K562 (cell line): ENCODE measurements around the gene NR0B2. TPM values are rescaled to one million over a fixed set of nuclear protein-coding genes. Genes with fewer than 3 reads are reported as not detected.

ENCODE experiments used
- ARID3B ChIP-seq: fragments of 250-450 bp; sonication (Bioruptor Pico); IDR thresholded peaks from 2 replicates; pipeline ENCODE4 v1.4.0; 2020; ENCODE audit warnings: borderline replicate concordance
- CBFA2T2 ChIP-seq: fragments of 450-650 bp; conservative IDR thresholded peaks from 2 replicates; pipeline ENCODE4 v1.6.1; 2017; ENCODE audit warnings: mild to moderate bottlenecking
- E2F8 ChIP-seq: fragments of 450-650 bp; IDR thresholded peaks from 2 replicates; pipeline ENCODE4 v1.7.1; 2018; ENCODE audit warnings: mild to moderate bottlenecking, low read depth; ENCODE audit not compliant: partially characterized antibody
- HNRNPL ChIP-seq: fragments of 200-400 bp; formaldehyde crosslinking; IDR thresholded peaks from 2 replicates; pipeline ENCODE4 v1.6.1; 2017; ENCODE audit warnings: low read depth, mild to moderate bottlenecking, low read length
- MTA1 ChIP-seq: fragments of 450-650 bp; IDR thresholded peaks from 2 replicates; pipeline ENCODE4 v1.6.1; 2017; ENCODE audit warnings: borderline replicate concordance
- NR1H2 ChIP-seq: sonication (generic); formaldehyde crosslinking; IDR thresholded peaks from 2 replicates; pipeline ENCODE4 v1.4.0; 2020; ENCODE audit warnings: mild to moderate bottlenecking, missing genetic modification reagents
- SAP30 ChIP-seq: fragments of 200-600 bp; sonication (generic); IDR thresholded peaks from 2 replicates; pipeline ENCODE4 v1.6.1; 2012; ENCODE audit warnings: borderline replicate concordance, low read depth, mild to moderate bottlenecking, moderate library complexity, low read length, control low read depth, inconsistent platforms; ENCODE audit not compliant: insufficient read depth, poor library complexity, severe bottlenecking
- SRSF1 ChIP-seq: fragments of 200-400 bp; formaldehyde crosslinking; IDR thresholded peaks from 2 replicates; pipeline ENCODE4 v1.6.1; 2017; ENCODE audit warnings: mild to moderate bottlenecking, low read depth, low read length, moderate library complexity
- STAG1 ChIP-seq: sonication (generic); formaldehyde crosslinking; IDR thresholded peaks from 2 replicates; pipeline ENCODE4 v1.5.0; 2020; ENCODE audit warnings: missing genetic modification reagents, borderline replicate concordance
- UBTF ChIP-seq, 2 experiments: IDR thresholded peaks; 2 replicates each; pipeline ENCODE4 v1.6.1; 2012; ENCODE audit warnings: improper control_type of control experiment in 2 of 2, low read depth in 2 of 2, low read length in 2 of 2, borderline replicate concordance in 1 of 2
- ZC3H8 ChIP-seq: fragments of 450-650 bp; IDR thresholded peaks from 2 replicates; pipeline ENCODE4 v1.6.1; 2017
- ZFP91 ChIP-seq: sonication (generic); formaldehyde crosslinking; IDR thresholded peaks from 2 replicates; pipeline ENCODE4 v1.8.0; 2022; ENCODE audit warnings: mild to moderate bottlenecking, missing genetic modification reagents
- ZNF184 ChIP-seq: sonication (generic); formaldehyde crosslinking; IDR thresholded peaks from 2 replicates; pipeline ENCODE4 v1.5.0; 2020; ENCODE audit warnings: missing genetic modification reagents
- ZNF444 ChIP-seq: fragments of 250-450 bp; sonication (Bioruptor Pico); IDR thresholded peaks from 2 replicates; pipeline ENCODE4 v1.4.0; 2020; ENCODE audit warnings: mild to moderate bottlenecking, moderate library complexity
- ZNF512 ChIP-seq: IDR thresholded peaks from 2 replicates; pipeline ENCODE4 v1.6.1; 2016; ENCODE audit warnings: missing genetic modification characterization, missing compliant biosample characterization
- ZNF561 ChIP-seq: fragments of 450-650 bp; formaldehyde crosslinking; conservative IDR thresholded peaks from 2 replicates; pipeline ENCODE4 v1.4.0; 2020; ENCODE audit warnings: mild to moderate bottlenecking, moderate library complexity
- polyA plus RNA-seq, 8 experiments: library from polyadenylated mRNA; depleted of rRNA in 4 of 8; stranded (reverse) in 5 of 8; unstranded in 3 of 8; fragments of >200 nt; fragmentation: Nextera tagmentation in 2 of 8; fragmentation: Illumina TruSeq in 1 of 8; extraction: Ambion mirVana in 2 of 8; extraction: Trizol in 1 of 8; gene quantifications; 2 replicates each; pipeline versions ENCODE4 v1.2.1 to v1.2.3, GENCODE V29; 2011 to 2014; ENCODE audit warnings: inconsistent platforms in 1 of 8, missing spikeins in 1 of 8
- total RNA-seq, 7 experiments: library from RNA; depleted of rRNA in 6 of 7; stranded (reverse); fragments of >200 nt in 6 of 7; fragmentation: Illumina TruSeq in 2 of 7; extraction: Trizol in 2 of 7; gene quantifications; 2 replicates each; pipeline versions ENCODE4 v1.2.1 to v1.2.3, GENCODE V29; 2011 to 2021; ENCODE audit warnings: low replicate concordance in 1 of 7

Gene NR0B2
- total and polyA plus RNA-seq, 9 of the 15 experiments (the other 6 are each of a cell fraction or from before 2014, with no cell fraction given), result not detected

- TF ChIP-seq NR1H2 (CRISPR knock-in tag) (0 out of 2 replicates have a peak, but pooled peaks have one; percentile 68), ZNF561 (CRISPR knock-in tag) (no peak), MTA1 (no peak), ZNF184 (CRISPR knock-in tag) (no peak), ZNF512 (tag) (no peak), E2F8 (peak; percentile 91), ZNF444 (CRISPR knock-in tag) (no peak), ZFP91 (CRISPR knock-in tag) (peak; percentile 67; the same call in 1 of the 2 replicates), SAP30 (peak; percentile 92), SRSF1 (no peak), HNRNPL (no peak; the same call in 1 of the 2 replicates), ZC3H8 (no peak), CBFA2T2 (no peak), STAG1 (peak; percentile 44; the same call in 1 of the 2 replicates), ARID3B (CRISPR knock-in tag) (no peak), UBTF (IDR thresholded peaks at IDR 0.05; ENCODE audit: borderline replicate concordance in 1 of 2, low read depth in 2 of 2, low read length in 2 of 2) (peak; percentile 27 to 41; a peak in 2 of 4 replicates)
Measured at GRCh38 chr1:26889551-26890466, 24.0 kb downstream of the NR0B2 start, which contains the start of gene GPN2 (continued).
